NCI-H510A treated with DMSO at 0.1 percent for 48 hours (cell line): Measurements from ENCODE around the gene NAA80.
"Not testable (repeated sequence)": the region's sequence is repeated elsewhere in the genome, so short reads cannot be mapped to it uniquely, and the experiment has no call there.

ENCODE experiments used
- DNase-seq: peaks from one replicate; lab custom pipeline; 2025; lab: John Stamatoyannopoulos, UW

Gene NAA80

GRCh38 chr3:50269460-50269859 lies 29.7 kb downstream of the NAA80 start:
- DNase-seq: no peak

- no peak for DNase-seq
These were observed 30.3 kb downstream of the NAA80 start, which contains the start of gene SEMA3B for GRCh38 chr3:50268703-50269451. Gene SEMA3B (plus strand): TSS chr3:50269147. CDS start chr3:50269241, 94 bp downstream.

GRCh38 chr3:50268276-50268675 lies 30.9 kb downstream of the NAA80 start:
- DNase-seq: no peak

GRCh38 chr3:50267280-50267913 lies 31.8 kb downstream of the NAA80 start:
- DNase-seq: no peak

- DNase-seq: no peak
These were observed 32.4 kb downstream of the NAA80 start for GRCh38 chr3:50266836-50267235.

- DNase-seq: no peak
These were observed 33.2 kb downstream of the NAA80 start for GRCh38 chr3:50266017-50266416.

- DNase-seq: no peak
These were observed 33.6 kb downstream of the NAA80 start for GRCh38 chr3:50265571-50265970.

GRCh38 chr3:50264964-50265485 lies 34.2 kb downstream of the NAA80 start:
- no peak for DNase-seq

- DNase-seq: no peak
These were observed 34.7 kb downstream of the NAA80 start for GRCh38 chr3:50264383-50264963.

- no peak for DNase-seq
These were observed 35.5 kb downstream of the NAA80 start for GRCh38 chr3:50263478-50264382.

GRCh38 chr3:50262778-50263177 lies 36.4 kb downstream of the NAA80 start:
- DNase-seq: no peak

GRCh38 chr3:50262200-50262599 lies 37.0 kb downstream of the NAA80 start:
- DNase-seq: not testable (repeated sequence)

GRCh38 chr3:50261505-50261904 lies 37.7 kb downstream of the NAA80 start:
- DNase-seq: no peak

- DNase-seq: no peak
These were observed 38.2 kb downstream of the NAA80 start for GRCh38 chr3:50260942-50261441.

- peak; percentile 58 for DNase-seq
These were observed 38.9 kb downstream of the NAA80 start for GRCh38 chr3:50260027-50260941.

- peak; percentile 34 for DNase-seq
These were observed 39.7 kb downstream of the NAA80 start for GRCh38 chr3:50259432-50260026.

- no peak for DNase-seq
These were observed 40.2 kb downstream of the NAA80 start for GRCh38 chr3:50258979-50259378.

GRCh38 chr3:50258029-50258680 lies 41.0 kb downstream of the NAA80 start:
- DNase-seq: no peak
